PFSK-1 (cell line): ENCODE data around the gene RNF175.

ENCODE experiments used
- FOXP2 ChIP-seq: optimal IDR thresholded peaks from 2 replicates; pipeline ENCODE3; 2011; ENCODE audit warnings: borderline replicate concordance, control low read depth, inconsistent platforms; ENCODE audit not compliant: insufficient read depth; ENCODE audit errors: extremely low read length, extremely low read depth
- POLR2AphosphoS5 ChIP-seq: IDR thresholded peaks from 2 replicates; pipeline ENCODE4 v1.6.1; 2012; ENCODE audit warnings: low read depth, mild to moderate bottlenecking, control low read depth, low read length, moderate library complexity
- REST ChIP-seq, 2 experiments: IDR thresholded peaks; 2 replicates each; pipeline versions ENCODE4 v1.6.1 to v1.8.0; 2011 to 2012; ENCODE audit warnings: low read depth in 2 of 2, low read length in 2 of 2, control low read depth in 1 of 2, inconsistent platforms in 1 of 2, mild to moderate bottlenecking in 1 of 2, moderate library complexity in 1 of 2; ENCODE audit not compliant: insufficient read depth in 1 of 2
- SIN3A ChIP-seq: IDR thresholded peaks from 2 replicates; pipeline ENCODE4 v1.6.1; 2012; ENCODE audit warnings: mild to moderate bottlenecking, low read length, moderate library complexity, borderline replicate concordance; ENCODE audit not compliant: insufficient read depth
- TAF1 ChIP-seq: IDR thresholded peaks from 2 replicates; pipeline ENCODE4 v1.6.1; 2012; ENCODE audit warnings: low read length, control low read depth, borderline replicate concordance; ENCODE audit not compliant: insufficient read depth

RNF175 gene

DNA sequence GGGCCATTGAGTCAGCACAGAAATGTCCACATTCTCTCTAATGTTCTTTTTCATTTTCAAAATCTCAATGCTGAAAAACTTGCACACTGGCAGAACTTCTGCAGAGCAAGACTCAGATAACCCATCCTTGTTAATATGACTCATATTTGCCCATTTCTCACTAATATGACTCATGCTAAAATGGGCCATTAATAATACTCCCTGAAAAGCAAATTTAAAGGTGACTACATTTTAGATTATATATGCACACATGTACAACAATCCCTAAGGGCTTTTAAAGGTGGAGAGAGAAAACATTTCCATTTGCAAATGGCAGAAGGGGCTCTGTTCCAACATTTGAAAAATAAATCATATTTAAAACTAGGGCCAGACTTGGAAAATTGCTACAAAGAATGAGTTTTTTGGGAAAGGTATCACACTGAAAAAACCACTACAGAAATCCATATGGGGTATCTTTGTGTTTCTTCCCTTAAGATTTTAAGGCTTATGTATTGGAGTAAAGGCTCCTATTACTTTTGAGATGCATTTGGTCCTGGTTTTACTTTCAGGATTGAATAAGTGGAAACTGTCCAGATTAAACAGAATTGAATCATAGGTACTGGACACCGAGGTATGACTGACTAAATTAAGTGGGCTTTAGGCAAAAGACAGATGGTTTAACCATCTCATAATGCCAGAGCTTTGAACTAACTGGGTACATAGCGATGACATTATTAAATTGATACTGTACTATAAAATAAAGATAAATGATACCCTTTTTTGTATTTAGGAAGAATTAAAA, 45.8 kb downstream of the RNF175 start:
- TF ChIP-seq SIN3A (no peak), POLR2AphosphoS5 (no peak), REST (IDR thresholded peaks at IDR 0.05; ENCODE audit: insufficient read depth in 1 of 2, low read depth in 2 of 2, low read length in 2 of 2) (no peak), TAF1 (no peak)

DNA sequence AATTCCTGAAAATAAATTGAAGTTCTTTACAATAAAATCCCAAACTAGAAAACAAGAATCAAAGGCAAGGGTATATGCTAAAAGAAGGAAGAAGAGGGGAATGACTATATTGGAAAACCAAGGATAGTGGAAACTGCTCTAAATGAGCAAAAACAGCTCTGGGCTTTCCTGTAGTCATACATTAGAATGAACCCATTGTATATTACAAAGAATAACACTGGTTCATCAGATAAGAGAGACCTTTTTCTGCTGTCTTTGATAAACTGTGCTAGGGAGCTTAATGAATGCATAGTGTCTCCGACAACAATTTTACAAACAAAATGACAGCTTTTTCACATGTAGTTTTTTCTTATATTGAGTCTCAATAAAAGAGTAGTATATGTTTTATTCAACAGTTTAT, 49.1 kb downstream of the RNF175 start:
- TF ChIP-seq SIN3A (no peak), TAF1 (no peak), POLR2AphosphoS5 (no peak), REST (IDR thresholded peaks at IDR 0.05; ENCODE audit: insufficient read depth in 1 of 2, low read depth in 2 of 2, low read length in 2 of 2) (no peak), FOXP2 (no peak)

GRCh38 chr4:153706519-153706918, 53.3 kb downstream of the RNF175 start:
- TF ChIP-seq REST (IDR thresholded peaks at IDR 0.05; ENCODE audit: insufficient read depth in 1 of 2, low read depth in 2 of 2, low read length in 2 of 2) (no peak), FOXP2 (no peak)

- TF ChIP-seq SIN3A (no peak), TAF1 (no peak), POLR2AphosphoS5 (no peak), REST (IDR thresholded peaks at IDR 0.05; ENCODE audit: insufficient read depth in 1 of 2, low read depth in 2 of 2, low read length in 2 of 2) (no peak), FOXP2 (no peak)
These were observed 53.9 kb downstream of the RNF175 start for GRCh38 chr4:153705743-153706468.

- no peak for TF ChIP-seq POLR2AphosphoS5
- TF ChIP-seq REST (IDR thresholded peaks at IDR 0.05; ENCODE audit: insufficient read depth in 1 of 2, low read depth in 2 of 2, low read length in 2 of 2), result no peak
- no peak for TF ChIP-seq SIN3A
- TF ChIP-seq TAF1, result no peak
These were observed 55.3 kb downstream of the RNF175 start for GRCh38 chr4:153704522-153704921.
